ENCODE data around the gene PMFBP1.

PMFBP1 gene

GRCh38 chr16:72172105-72173034 lies at the start of gene PMFBP1:
TSS of gene PMFBP1 (minus strand) at chr16:72172155. CDS start at chr16:72171208, 947 bp downstream.
- DNase-seq = peak; percentile 16

- no peak for DNase-seq
Measured at GRCh38 chr16:72221630-72222024, 49.7 kb upstream of the PMFBP1 start.

- DNase-seq = peak; percentile 39
Measured at GRCh38 chr16:72220875-72221629, 49.1 kb upstream of the PMFBP1 start.

- no peak for DNase-seq
Measured at GRCh38 chr16:72219282-72219681, 47.3 kb upstream of the PMFBP1 start.

- no peak for DNase-seq
Measured at GRCh38 chr16:72216767-72217166, 44.8 kb upstream of the PMFBP1 start.

GRCh38 chr16:72214821-72215220 lies 42.9 kb upstream of the PMFBP1 start:
- no peak for DNase-seq

GRCh38 chr16:72211110-72211509 lies 39.2 kb upstream of the PMFBP1 start:
- DNase-seq = no peak

GRCh38 chr16:72210555-72210954 lies 38.6 kb upstream of the PMFBP1 start:
- DNase-seq = peak; percentile 80

- peak; percentile 62 for DNase-seq
Measured at GRCh38 chr16:72210072-72210471, 38.1 kb upstream of the PMFBP1 start.

- no peak for DNase-seq
Measured at GRCh38 chr16:72206299-72206698, 34.3 kb upstream of the PMFBP1 start.

GRCh38 chr16:72203401-72203800 lies 31.4 kb upstream of the PMFBP1 start:
- no peak for DNase-seq

- DNase-seq = no peak
Measured at GRCh38 chr16:72202014-72202413, 30.1 kb upstream of the PMFBP1 start.

GRCh38 chr16:72201387-72201786 lies 29.4 kb upstream of the PMFBP1 start:
- DNase-seq = no peak

GRCh38 chr16:72199761-72200337 lies 27.9 kb upstream of the PMFBP1 start:
- DNase-seq = no peak

- peak; percentile 64 for DNase-seq
Measured at GRCh38 chr16:72198771-72199201, 26.8 kb upstream of the PMFBP1 start.

- DNase-seq = peak; percentile 88
Measured at GRCh38 chr16:72198021-72198711, 26.2 kb upstream of the PMFBP1 start.

GRCh38 chr16:72197545-72197944 lies 25.6 kb upstream of the PMFBP1 start:
- no peak for DNase-seq

GRCh38 chr16:72195609-72196008 lies 23.7 kb upstream of the PMFBP1 start:
- peak; percentile 40 for DNase-seq

GRCh38 chr16:72191551-72191950 lies 19.6 kb upstream of the PMFBP1 start:
- no peak for DNase-seq

GRCh38 chr16:72189865-72190371 lies 18.0 kb upstream of the PMFBP1 start:
- no peak for DNase-seq

- no peak for DNase-seq
Measured at GRCh38 chr16:72188541-72188940, 16.6 kb upstream of the PMFBP1 start.

GRCh38 chr16:72187551-72187950 lies 15.6 kb upstream of the PMFBP1 start:
- DNase-seq = no peak

- peak; percentile 33 for DNase-seq
Measured at GRCh38 chr16:72182976-72183375, 11.0 kb upstream of the PMFBP1 start.

Measured in NCI-H146 (cell line).